Stimulated activated CD8-positive, alpha-beta memory T cell treated with anti-CD3 and anti-CD28 coated beads, Interleukin-15, amount 100 ng/mL, for 48 hours (primary cell): ENCODE measurements around the gene NCKIPSD.

Source experiments
- DNase-seq, 2 donors: peaks; one replicate each; pipeline ENCODE4 v3.0.0-alpha.2; 2020; ENCODE audit warnings: low read depth in 2 of 2

NCKIPSD gene

GRCh38 chr3:48696601-48697000 lies 10.9 kb upstream of the NCKIPSD start:
- DNase-seq: no peak

- no peak for DNase-seq
Observed at GRCh38 chr3:48696156-48696555, 10.4 kb upstream of the NCKIPSD start.

GRCh38 chr3:48695393-48695753 lies 9.7 kb upstream of the NCKIPSD start:
- DNase-seq: no peak

GRCh38 chr3:48694610-48695392 lies 9.1 kb upstream of the NCKIPSD start:
- DNase-seq: no peak

- DNase-seq: no peak
Observed at GRCh38 chr3:48693826-48694225, 8.1 kb upstream of the NCKIPSD start.

GRCh38 chr3:48692551-48692950 lies 6.8 kb upstream of the NCKIPSD start:
- no peak for DNase-seq

GRCh38 chr3:48690846-48691458 lies 5.2 kb upstream of the NCKIPSD start:
- no peak for DNase-seq

- DNase-seq: no peak
Observed at GRCh38 chr3:48689384-48689783, 3.7 kb upstream of the NCKIPSD start.

GRCh38 chr3:48688737-48689075 lies 3.0 kb upstream of the NCKIPSD start:
- DNase-seq: no peak

- no peak for DNase-seq
Observed at GRCh38 chr3:48688032-48688736, 2.5 kb upstream of the NCKIPSD start.

- no peak for DNase-seq
Observed at GRCh38 chr3:48687220-48687678, 1.5 kb upstream of the NCKIPSD start.

GRCh38 chr3:48686538-48687219 lies 964 bp upstream of the NCKIPSD start:
- no peak for DNase-seq

- no peak for DNase-seq
Observed at GRCh38 chr3:48685293-48685602, 467 bp downstream of the NCKIPSD start.

GRCh38 chr3:48684480-48685143 lies 1.1 kb downstream of the NCKIPSD start:
- no peak for DNase-seq

GRCh38 chr3:48684054-48684349 lies 1.7 kb downstream of the NCKIPSD start:
- DNase-seq: no peak

GRCh38 chr3:48682786-48683185 lies 2.9 kb downstream of the NCKIPSD start:
- DNase-seq: no peak

GRCh38 chr3:48681974-48682610 lies 3.6 kb downstream of the NCKIPSD start:
- DNase-seq: no peak

GRCh38 chr3:48681541-48681880 lies 4.2 kb downstream of the NCKIPSD start:
- DNase-seq: no peak

- DNase-seq: no peak
Observed at GRCh38 chr3:48680811-48681540, 4.7 kb downstream of the NCKIPSD start.

- no peak for DNase-seq
Observed at GRCh38 chr3:48679411-48680391, 6.0 kb downstream of the NCKIPSD start.
